ENCODE results near the gene RCL1.
A peak's percentile ranks its signal among the peaks of the same experiment; 100 is the strongest.

Gene RCL1

DNA sequence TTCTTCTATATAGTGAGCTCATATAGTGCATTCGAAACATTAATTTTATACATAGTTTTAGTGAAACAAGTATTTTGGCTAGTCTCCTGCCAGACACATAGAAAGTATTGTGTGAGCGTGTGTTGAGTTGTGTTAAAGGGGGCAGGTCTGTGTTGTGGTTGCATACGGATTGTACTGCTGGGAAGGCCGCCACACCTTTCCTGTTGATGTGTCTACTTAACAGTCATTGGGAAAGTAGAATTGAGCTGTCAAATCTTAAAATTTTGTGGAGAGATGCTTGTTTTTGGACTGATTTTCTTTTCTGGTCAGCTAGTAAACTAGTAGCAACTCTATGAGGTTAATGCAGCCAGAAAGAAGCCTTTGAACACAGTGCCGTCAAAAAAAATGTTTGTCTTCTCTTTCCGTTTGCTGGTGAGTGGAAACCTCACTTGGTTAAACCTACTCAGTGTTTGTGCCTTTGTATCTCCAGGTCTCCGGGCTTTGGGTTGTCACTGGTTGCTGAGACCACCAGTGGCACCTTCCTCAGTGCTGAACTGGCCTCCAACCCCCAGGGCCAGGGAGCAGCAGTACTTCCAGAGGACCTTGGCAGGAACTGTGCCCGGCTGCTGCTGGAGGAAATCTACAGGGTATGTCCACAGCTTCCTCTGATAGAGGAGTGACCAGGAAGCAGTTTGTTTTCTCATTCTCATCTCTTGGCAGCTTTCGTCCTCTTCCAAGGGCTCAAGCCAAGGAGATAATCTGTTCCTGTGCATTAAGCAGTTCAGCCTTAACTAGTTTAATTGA, 51.5 kb downstream of the RCL1 start:
- DNase-seq: no peak

DNA sequence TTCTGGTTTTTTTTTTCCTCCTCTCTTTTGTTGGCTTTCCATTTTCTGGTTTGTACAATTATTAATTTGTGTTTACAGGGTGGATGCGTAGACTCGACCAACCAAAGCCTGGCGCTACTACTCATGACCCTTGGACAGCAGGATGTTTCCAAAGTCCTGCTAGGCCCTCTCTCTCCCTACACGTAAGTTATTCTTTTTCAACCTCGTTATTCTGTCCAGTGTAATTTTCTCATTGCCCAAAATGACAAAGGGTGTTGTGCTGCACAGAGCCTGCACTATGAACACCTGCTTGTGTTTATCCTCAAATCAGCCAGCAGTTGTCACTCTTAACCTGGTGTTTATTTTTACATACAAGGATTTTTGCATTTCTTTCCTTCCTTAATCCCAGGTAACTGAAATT, 56.6 kb downstream of the RCL1 start:
- DNase-seq: no peak

DNA sequence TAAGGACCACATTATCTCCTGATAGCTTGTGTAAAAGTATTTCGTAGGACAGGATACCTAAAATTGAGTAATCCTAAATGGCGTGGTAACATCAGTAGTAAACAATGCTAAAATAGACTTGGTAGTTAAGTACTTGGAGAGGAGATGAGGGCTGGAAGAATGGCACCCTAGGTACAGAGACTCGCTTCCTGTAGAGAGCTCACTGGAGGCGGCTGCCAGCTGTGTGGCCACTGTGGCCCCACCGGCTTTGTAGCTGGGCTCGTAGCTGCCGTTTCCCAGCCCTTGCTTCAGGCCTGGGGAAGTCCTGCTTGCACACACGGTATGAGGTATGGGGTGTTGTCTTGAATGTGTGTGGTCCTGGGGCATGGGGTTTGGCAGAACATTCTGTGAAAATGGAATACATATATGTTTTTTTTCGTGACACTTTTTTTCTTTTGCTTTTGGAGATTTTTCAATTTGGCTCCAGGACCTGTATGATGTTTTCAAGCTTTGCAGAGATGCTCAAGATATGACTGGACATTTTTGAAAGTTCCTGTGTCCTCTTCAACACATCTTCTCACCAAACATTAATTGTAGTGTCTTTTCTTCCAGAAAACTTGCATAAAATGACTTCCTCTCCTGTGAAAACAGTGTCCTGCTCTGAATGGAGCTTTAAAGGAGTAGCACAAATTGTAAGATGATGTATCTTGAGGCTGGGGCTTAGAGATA, 58.0 kb downstream of the RCL1 start:
- DNase-seq: peak; percentile 46

DNA sequence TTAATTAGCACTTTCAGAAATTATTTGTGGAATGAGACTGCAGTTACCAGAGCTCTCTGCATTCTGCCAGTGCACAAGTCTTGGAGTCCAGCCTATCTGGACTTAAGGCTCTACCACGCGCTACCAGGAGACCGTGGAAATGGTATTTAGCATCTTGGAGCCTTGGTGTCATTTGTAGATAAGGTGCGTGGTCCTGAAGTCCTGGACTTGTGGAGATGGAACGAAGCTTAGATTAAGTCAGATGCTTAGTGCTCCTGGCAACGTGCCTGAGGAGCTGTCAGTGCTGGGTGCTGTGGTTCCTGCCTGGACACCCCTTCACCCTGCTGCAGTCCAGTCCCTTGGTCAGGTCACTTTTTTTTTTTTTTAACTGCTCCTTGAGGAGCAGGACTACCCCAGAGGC, 59.7 kb downstream of the RCL1 start:
- DNase-seq: peak; percentile 98

DNA sequence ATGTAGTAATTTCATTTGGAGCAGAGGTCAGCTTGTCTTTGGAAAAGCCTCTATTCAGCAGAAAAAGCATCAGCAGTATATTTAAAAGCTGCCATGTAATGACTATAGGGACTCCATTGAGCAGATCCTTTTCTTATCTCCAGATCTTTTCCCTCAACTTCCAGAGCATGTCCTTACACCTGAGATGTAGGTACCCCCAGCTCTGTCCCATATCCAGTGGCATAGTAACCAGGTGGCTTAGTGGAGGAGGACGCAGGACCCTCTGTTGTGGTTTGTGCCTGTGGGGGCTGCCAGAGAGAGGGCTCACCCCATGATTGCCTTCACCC, 61.5 kb downstream of the RCL1 start:
- no peak for DNase-seq

DNA sequence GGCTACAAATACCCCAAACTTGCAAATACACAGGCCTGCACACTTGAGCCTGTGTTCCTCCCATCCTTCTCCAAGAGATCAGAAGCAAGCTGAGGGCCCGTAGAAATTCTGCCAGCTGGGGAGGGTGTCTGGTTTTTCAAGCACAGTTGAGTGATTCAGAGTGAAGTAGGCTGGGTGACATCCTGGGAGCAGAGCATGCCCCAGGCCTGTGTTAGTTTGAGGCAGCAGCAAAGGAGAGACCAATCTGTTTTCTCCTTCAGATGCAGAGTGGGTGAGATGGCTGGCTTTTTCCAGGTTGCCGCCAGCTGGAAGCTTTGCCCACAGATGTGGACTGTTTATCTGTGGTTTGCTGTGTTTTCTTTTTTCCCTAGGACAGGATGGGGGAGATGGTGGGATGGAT, 63.1 kb downstream of the RCL1 start:
- DNase-seq: no peak

DNA sequence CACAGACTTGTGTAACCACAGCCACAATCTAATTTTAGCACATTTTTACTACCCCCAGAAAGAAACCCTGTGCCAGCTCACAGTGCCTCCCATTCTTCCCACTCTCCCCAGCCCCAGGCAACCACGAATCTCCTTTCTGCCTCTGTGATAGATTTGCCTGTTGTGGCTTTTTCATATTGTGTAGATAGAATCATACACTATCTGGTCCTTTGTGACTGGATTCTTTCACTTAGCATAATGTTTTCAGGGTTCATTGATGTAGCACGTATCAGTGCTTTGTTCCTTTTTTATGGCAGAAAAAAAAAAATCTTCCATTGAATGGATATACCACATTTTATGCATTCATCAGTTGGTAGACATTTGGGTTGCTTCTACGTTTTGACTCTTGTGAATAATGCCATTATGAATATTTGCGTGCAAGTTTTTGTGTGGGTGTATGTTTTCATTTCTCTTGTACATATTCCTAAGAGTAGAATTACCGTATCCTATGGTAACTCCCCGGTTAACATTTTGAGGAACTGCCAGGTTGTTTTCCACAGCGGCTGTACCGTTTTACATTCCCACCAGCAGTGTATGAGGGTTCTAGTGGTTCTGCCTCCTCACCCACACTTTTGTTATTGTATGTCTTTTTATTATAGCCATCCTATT, 64.5 kb downstream of the RCL1 start:
- peak; percentile 49 for DNase-seq

DNA sequence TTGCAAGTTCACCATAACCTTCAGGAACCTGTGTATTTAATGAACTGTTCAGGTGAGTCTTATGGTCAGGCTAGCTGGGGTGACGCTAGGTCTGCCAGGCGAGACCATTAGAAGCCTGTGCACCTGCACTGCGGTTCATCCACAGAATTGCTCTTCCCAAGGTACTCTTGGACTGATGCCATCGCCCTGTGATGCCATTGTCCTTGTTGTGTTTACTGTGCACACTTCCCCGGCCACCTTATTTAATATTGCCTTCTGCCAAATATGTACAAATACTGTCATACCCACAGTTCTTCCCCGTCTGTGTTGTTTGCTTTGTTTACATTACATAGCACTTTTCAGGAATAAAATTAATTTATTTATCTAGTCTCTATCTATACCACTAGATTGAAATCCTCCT, 66.3 kb downstream of the RCL1 start:
- no peak for DNase-seq

DNA sequence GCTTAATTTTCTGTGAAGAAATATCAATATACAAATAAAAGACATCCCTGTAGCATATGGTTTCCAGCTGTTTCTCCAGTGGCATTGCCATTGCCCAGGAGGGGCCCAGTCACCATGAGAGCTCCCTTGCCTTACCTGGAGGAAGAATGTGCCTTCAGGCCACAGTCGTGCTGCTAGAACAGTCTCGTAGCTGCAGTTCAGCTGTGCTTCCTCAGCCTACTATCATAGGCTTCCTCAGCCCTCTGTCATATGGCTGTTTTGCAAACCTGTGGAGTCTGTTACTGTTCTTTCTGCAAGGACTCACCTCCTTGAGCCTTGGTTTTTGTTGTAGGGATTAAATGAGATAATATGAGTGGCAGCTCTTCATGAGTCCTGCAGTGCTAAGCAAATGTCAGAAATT, 67.6 kb downstream of the RCL1 start:
- no peak for DNase-seq

DNA sequence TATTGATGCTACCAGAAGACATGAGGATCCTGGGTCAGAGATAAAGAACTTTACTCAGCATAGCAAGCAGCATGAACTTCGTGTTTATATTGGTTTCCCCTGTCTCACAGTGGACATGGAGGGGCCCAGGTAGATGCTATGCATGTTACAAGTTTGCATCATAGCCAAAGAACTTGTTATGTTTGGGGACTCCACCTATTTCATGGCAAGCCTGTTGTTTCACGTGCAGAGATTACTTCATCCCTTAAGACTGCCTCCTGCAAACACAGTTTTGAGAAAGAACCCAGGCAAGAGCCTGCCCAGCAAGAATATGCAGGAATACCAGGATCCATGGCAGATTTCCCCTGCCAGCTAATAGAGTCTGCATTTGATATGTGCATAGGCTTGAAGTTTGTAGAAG, 68.4 kb downstream of the RCL1 start:
- no peak for DNase-seq

DNA sequence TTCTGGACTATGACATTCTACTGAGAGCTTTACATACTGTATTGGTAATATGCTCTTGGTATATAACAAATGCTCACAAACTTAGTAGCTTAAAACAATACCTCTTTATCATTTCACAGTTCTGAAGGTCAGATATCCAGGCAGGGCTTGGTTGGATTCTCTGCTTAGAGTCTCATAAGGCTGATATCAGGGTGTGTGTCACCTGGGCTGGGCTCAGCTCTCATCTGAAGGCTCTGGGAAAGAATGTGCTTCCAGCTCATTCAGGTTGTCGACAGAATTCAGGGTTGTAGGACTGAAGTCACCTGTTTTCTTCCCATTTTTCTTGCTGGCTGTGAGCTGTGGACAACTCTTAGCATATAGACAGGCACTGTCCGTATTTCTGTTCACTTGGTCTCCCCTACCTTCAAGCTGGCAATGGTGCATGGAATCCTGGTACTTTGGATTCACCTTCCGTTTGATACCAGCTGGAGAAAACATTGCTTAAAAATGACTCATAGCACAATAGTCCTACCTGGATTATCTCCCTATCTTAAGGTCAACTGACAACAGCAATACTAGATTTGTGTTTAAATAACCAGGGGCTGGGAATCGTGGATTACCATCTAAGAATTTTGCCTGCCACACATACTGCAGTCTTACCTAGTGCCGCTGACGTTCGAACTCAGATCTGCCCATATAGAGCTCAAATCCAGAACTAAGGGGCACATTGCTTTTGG, 69.2 kb downstream of the RCL1 start:
- peak; percentile 51 for DNase-seq

DNA sequence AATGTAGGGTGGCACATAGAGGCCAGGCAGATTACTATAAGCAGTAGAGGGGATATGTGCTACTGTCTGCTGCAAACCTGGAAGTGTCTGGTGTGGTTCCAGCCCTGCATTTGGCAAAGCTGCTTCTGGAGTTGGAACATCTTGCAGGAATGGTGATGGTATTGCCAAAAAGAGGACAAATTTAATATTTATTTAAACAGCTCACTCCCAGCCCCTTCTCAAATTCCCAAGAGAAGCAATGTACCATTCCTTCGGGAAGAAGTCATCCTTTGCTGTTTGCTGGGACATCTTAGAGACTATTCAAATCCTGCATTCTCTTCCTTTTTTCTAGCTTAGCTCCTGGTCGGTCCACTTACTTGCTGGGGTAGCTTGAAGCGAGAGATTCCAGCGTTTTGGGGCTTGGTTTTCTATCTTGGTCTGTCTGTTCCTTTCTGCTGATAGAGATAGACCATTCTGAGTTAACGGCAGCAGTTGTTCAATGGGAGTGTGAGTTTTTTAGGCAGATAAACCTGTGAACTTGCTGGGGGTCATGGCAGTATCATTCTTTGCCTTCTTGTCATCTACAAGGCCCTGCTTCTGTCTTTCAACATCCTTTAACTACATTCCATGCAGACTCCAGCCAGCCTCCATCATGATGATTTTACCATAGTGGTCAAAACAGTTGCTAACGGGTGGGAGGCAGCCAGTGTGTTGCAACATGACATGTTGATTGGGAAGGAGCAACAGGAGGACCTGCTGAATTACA, 69.9 kb downstream of the RCL1 start:
- peak; percentile 95 for DNase-seq

DNA sequence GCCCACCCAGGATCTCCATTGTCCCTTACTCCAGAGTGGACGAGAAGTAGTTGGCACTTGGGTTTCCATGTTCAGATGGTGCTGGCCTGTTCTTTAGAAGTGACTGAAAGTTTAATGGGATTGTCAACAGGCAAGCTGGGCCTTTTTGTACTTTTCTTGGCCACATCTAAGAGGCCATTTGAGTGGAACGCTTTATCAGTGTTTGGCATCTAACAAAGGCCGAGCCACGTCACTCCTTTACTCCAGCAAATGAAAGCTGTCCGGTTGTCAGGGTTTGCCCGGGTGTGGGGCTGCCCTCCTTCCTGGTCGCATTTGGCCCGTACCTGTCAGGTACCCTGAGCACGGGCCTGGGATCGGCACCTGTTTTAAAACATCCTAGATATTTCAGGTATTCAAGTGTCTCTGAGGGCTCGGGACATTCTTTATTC, 71.5 kb downstream of the RCL1 start:
- no peak for DNase-seq

DNA sequence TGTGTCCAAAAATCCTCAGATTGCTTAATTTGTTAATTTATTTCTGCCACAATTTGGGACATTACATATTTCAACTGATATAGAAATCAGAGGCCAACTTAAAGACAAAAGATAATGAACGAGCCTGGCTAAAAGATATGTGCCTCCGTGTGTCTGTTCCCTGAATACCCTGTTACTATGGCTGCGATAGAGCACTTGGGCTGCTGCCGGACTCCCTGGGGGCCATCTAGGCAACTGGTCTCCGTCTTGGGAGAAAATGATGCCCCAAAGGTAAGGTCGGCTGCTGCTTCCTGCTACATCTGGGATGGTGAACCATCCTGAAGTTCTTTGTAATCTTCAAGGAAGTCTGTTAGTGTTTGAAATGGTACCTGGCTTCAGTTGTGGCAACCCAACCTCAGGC, 72.0 kb downstream of the RCL1 start:
- no peak for DNase-seq

DNA sequence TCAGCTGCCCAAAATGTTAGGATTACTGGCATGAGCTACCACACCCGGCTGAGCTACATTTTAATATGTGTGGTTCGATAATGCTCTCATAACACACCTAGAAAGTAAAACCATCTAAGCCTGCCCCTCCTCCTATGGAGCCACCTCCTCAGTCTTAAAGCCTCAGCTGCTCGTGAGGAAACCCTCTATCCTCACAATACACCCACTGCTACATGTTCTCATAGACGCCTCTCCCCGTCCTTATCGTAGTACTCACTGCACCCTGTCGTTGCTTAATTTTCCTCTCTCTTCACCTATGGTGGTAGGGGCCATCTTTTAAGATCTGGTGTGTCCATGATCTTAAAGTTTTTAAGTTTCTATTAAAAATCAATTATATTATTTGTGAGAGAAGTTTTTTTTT, 72.9 kb downstream of the RCL1 start:
- DNase-seq: peak; percentile 64

DNA sequence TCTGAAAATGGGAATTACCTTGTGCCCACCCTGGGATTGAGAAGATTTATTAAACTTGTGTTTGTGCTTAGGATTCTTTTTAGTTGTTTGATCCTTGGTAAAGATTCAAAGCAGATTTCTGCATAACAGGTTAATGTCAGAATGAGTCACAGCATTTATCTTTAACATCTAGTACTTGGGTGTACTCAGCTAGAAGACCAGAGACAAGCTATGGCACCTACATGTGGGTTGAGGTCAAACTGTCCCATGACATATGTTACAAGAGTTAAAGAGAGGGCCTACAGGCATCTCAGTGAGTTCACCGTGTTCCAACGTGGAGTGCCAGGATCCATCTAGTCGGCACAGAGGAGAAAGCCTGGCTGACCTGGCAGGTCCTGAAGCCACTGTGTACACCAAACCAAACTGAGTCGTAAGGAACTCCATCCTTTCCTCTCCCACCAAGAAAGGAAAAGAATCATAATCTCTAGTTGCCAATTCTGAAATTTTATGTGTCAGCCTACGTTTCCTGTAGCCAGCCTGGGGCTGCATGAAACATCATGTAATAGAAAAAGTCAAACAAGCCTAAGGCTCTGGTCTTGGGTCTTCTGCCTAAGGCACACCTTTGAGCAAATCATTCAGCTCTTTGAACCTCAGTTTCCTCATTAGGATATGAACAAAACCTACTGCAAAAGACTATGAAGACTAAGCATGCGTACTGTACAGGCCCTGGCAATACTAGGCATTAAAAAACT, 73.7 kb downstream of the RCL1 start:
- DNase-seq: peak; percentile 64

DNA sequence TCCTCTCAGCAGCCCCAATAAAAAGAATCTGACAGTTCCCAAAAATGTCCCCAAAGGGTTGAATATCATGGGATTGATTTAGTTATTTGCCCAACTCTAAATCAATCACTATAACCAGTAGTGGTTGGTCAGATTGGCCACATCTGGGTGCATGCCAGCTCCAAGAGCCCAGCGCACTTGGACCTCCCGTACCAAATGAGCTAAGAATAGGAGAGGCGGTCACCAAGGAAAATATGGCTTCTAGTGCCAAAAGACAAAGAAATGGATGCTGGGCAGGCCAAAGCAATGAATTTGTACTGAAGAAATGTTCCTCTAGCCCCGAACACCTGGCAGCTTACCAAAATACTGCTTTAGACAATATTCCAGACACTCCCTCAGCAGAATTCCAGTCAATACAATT, 80.3 kb downstream of the RCL1 start:
- DNase-seq: no peak

DNA sequence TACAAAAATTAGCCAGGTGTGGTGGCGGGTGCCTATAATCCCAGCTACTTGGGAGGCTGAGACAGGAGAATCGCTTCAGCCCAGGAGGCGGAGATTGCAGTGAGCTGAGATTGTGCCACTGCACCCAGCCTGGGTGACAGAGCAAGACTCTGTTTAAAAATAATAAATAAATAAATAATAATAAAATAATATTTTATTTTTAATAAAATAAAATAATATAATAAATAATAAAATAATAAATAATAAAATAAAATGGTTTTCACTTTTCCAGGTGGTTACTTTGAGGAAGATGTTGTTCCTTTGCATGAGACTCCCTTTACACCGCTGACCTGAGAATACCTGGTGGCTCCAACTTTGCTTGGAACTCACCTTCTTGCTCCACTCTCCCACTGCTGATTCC, 82.8 kb downstream of the RCL1 start:
- no peak for DNase-seq

DNA sequence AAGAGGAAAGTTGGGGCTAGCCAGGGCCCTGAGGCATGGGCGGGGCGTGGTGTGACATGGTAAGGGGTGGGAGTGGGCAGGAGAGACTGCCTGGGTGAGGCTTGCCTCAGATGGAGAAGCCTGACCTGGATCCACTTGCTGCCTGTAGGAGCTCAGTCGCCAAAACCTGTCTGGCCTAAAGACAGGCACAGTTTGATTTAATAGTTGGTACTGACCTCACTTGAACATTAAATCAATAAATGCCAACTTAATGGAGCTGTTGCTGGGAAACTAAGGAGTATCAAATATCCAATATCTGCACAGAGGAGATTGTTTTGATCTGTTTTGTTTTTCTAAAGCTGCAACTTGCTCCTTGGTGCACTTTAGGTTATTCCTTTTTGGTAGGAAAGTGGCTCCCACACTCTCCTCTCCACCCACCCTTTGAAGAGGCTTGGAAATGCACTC, 86.4 kb downstream of the RCL1 start:
- DNase-seq: no peak

DNA sequence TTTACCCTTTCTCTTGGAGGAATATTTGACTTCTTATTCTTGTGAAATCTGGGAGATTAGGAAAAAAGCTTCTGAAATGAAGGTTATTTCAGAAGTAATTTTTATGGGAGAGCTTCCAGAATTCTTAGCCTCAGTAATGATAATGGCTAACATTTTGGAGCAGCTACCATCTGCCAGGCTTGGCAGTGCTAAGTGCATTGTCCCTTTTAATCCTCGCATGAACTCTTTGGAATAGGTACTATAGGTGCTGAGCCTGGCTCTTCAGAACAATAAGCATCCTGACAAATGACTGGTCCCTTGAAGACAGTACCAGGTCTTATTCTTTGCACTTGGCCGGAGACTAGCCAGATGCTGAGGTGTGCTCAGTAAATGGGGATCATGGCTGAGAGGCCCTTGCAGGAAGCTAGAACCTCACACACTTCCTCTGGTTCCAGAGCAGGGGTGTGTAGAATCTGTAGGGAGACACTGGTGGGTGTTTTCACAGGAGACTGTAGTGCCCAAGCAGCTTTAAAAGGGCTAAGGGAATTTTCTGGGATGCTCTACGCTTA, 90.7 kb downstream of the RCL1 start:
- no peak for DNase-seq

DNA sequence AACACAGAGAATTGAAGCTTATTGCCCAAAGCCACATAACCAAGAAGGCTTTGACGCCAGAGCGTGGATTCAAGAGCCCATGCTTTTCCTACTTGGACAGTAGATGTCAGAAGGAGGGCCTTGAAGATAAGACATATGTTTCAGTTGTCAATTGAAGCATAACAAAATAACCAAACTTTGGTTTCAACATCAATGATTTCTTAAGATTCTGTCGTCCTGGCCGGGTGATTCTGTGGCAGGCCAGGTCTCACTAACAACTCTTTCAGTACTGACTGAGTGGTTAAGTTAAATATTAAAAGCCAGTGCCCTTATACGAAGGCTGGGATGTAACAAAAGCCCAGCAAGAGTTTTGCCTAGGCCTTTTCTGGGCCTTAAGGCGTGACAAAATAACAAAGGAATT, 94.0 kb downstream of the RCL1 start:
- DNase-seq: no peak

DNA sequence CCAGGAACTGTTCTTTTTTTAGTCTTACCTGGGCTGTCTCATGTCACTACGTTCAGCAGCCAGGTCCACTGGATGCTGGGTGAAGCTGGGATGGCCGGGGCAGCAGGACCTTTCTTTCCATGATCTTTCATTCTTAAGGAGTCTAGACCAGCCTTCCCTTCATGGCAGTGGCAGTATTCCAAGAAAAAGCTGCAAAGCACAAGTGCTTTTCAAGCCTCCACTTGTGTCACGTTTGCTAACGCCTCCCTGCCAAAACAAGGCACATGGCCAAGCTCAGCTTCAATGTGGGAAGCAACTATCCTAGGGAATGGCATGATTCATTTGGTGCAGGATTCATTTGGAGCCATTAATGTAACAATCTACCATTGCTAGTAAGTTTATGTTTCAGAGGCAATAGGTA, 94.8 kb downstream of the RCL1 start:
- DNase-seq: no peak

Data from hematopoietic multipotent progenitor cell treated with erythropoietin and hydrocortisone succinate and interleukin-3 and kit ligand, for 6 days (in vitro differentiated cells).